Muscle layer of colon (tissue), 2 donors: ENCODE results near the gene DTYMK.

ENCODE experiments used
- H3K27ac ChIP-seq: one replicate; pipeline ENCODE4 v1.7.0; 2013; ENCODE audit warnings: low read depth, mild to moderate bottlenecking, low read length, moderate library complexity
- H3K27me3 ChIP-seq, 2 donors: one replicate each; pipeline ENCODE4 v1.7.0; 2013; ENCODE audit warnings: low read length in 2 of 2, mild to moderate bottlenecking in 2 of 2; ENCODE audit not compliant: insufficient read depth in 2 of 2, control insufficient read depth in 1 of 2
- H3K36me3 ChIP-seq: one replicate; pipeline ENCODE4 v1.7.0; 2013; ENCODE audit warnings: mild to moderate bottlenecking, low read length; ENCODE audit not compliant: insufficient read depth
- H3K4me1 ChIP-seq: one replicate; pipeline ENCODE4 v1.7.0; 2013; ENCODE audit warnings: mild to moderate bottlenecking, low read length; ENCODE audit not compliant: insufficient read depth
- H3K4me3 ChIP-seq, 2 donors: one replicate each; pipeline ENCODE4 v1.7.0; 2013; ENCODE audit warnings: low read length in 2 of 2, low read depth in 1 of 2, mild to moderate bottlenecking in 1 of 2, moderate library complexity in 1 of 2
- H3K9ac ChIP-seq: one replicate; pipeline ENCODE4 v1.7.0; 2013; ENCODE audit warnings: low read length
- H3K9me3 ChIP-seq: one replicate; pipeline ENCODE4 v1.7.0; 2013; ENCODE audit warnings: mild to moderate bottlenecking, low read length
- donor health status: abdominal sarcoma.
- donor health status: Adenocarcinoma of cecum.

Gene DTYMK

DNA sequence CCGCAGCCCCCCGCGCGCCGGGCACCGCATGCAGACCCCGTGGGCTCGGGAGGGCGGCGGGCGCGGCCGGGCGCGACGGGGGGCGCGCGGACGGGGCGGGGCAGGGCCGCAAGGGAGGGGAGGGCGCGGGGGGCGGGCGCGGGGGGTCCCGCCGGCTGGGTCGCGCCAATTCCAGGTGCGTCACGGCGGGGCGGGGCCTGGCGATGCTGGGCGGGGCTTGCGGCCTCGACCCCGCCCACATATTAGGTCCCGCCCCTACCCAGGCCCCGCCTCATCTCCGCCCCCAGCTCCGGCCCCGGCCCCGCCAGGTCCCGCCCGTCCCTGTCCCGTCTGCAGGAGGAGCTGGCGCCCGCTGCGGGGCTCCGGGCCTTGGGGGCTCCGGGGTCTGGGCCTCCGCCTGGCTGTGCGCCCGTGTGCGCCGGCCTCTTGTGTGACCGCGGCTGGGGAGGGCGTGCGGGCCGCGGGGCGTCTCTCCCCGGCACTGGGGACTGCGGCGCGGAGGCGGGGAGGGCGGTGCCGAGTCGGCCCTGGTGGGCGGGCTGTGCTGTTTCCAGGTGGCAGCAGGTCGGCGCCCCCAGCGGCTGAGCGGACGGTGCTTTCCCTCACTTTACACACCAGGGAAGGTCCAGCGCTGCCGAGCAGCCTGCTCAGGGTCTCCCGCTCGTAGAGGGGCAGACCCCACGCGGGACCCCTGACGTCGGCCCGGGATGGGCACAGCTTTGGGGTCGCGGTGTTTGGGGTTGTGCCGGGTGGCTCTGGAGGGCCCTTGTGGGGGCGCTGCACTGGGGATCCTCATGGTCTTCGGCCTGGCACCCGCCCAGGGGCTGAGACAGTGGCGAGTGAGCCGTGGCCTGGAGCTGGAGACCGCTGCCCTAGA is 15.8 kb upstream of the DTYMK start:
- Histone ChIP-seq H3K4me3 (peak overlapping the region; percentile 64 to 89), H3K9ac (peak overlapping the region; percentile 29), H3K36me3 (peaks cover 9% of the 10 kb centered on the region), H3K27ac (peak overlapping the region; percentile 56), H3K4me1 (peaks cover 8% of the 10 kb centered on the region), H3K9me3 (no peaks in the 10 kb centered on the region), H3K27me3 (no peaks in the 10 kb centered on the region)

DNA sequence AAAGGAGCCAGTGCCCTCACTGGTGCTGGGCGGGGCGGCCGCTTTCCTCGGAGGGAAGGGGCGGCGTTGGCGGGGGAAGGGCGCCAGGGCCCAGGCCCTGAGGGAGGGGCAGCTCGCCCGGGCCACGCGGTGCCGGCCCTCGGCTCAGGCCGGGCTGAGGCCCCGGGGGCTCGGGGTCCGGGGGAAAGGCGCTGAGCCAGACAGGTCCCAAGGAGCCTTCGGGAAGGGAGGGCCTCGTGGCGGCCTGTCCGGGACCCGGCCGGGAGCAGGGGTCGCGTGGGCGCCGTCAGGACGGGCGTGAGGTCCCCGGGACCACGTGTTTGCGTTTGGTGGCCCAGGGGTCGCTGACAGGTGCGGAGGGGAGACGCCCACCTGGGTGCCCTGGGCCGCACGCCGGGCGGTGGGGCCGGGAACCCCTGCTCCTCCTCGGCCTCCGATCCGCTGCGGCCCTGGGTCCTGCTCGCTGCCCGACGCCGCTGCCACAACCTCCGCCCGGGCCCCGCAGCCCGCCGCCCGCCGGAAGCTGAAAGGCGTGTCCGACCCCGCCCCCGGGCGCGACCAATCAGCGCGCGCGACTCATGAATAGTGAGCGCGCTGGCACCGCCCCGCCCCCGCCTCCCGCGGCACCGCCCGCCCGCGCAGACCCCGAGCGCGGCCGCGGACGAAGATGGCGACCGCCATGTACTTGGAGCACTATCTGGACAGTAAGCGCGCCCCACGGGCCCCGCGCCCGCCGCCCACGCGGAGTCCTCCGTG is 15.0 kb upstream of the DTYMK start, which contains the start of gene ING5:
ING5 (plus strand) TSS at position 641 of the 756 bp plus-strand sequence; CDS start at position 668, 27 bp downstream.
- Histone ChIP-seq H3K9ac (peak within 1 kb of the TSS; percentile 29), H3K27me3 (no peaks in the 10 kb centered on the region), H3K4me3 (peak within 1 kb of the TSS; percentile 64 to 89), H3K9me3 (no peaks in the 10 kb centered on the region), H3K4me1 (peaks cover 8% of the 10 kb centered on the region), H3K27ac (peak within 1 kb of the TSS; percentile 68), H3K36me3 (peaks cover 7% of the 10 kb centered on the region)

DNA sequence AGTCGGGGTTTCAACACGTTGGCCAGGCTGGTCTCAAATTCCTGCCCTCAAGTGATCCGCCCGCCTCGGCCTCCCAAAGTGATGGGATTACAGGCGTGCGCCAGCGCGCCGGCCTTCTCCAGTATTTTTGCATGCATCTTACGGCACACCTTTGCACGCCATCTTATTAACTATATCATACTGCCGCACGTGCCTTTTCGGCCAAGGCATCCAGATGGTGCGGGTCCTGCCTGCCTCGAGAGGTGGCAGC is 14.5 kb upstream of the DTYMK start:
- H3K9me3 ChIP-seq: no peaks in the 10 kb centered on the region
- H3K4me3 ChIP-seq: peak overlapping the region; percentile 60 to 89
- peaks cover 8% of the 10 kb centered on the region for H3K4me1 ChIP-seq
- peaks cover 6% of the 10 kb centered on the region for H3K36me3 ChIP-seq
- peak overlapping the region; percentile 68 for H3K27ac ChIP-seq
- H3K9ac ChIP-seq: no peak overlapping the region
- no peaks in the 10 kb centered on the region for H3K27me3 ChIP-seq

DNA sequence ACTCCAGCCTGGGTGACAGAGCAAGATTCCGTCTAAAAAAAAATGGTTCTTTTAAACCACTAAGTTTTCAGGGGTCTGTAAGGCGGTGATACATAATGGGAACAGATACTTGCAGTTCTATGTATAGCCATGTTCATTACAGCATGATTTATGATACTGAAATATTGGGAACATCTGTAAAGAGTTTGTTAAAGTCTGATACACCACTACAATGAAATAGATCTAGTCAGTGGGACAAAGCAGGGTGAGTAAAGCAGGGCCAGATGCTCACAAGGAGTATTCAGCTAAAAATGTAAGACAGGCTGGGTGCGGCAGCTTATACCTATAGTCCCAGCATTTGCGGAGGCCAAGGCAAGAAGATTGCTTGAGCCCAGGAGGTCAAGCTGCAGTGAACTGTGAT is 9.0 kb upstream of the DTYMK start:
- Histone ChIP-seq H3K9me3 (no peaks in the 10 kb centered on the region), H3K9ac (no peak overlapping the region), H3K27me3 (no peaks in the 10 kb centered on the region), H3K4me1 (no peaks in the 10 kb centered on the region), H3K4me3 (no peak overlapping the region), H3K27ac (no peak overlapping the region), H3K36me3 (no peaks in the 10 kb centered on the region)

DNA sequence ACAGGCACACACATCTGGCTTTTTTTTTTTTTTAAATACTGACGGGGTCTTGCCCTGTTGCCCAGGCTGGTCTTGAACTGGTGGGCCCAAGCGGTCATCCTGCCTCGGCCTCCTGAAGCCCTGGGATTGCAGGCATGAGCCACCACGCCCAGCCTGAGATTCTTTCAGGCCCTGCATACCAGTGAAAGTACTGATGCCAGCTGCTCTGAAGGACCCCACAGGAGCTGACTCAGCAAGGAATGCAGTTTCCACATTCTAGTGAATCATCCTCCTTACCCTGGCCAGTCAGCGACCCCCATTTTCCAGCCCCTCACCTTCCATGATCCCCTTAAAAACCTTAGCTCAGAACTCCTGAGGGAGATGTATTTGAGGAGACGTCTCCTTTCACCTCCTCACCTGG is 5.8 kb upstream of the DTYMK start:
- H3K4me3 ChIP-seq: no peak overlapping the region
- no peak overlapping the region for H3K9ac ChIP-seq
- no peaks in the 10 kb centered on the region for H3K27me3 ChIP-seq
- H3K36me3 ChIP-seq: peaks cover 7% of the 10 kb centered on the region
- no peaks in the 10 kb centered on the region for H3K9me3 ChIP-seq
- no peak overlapping the region for H3K27ac ChIP-seq
- H3K4me1 ChIP-seq: peaks cover 10% of the 10 kb centered on the region

DNA sequence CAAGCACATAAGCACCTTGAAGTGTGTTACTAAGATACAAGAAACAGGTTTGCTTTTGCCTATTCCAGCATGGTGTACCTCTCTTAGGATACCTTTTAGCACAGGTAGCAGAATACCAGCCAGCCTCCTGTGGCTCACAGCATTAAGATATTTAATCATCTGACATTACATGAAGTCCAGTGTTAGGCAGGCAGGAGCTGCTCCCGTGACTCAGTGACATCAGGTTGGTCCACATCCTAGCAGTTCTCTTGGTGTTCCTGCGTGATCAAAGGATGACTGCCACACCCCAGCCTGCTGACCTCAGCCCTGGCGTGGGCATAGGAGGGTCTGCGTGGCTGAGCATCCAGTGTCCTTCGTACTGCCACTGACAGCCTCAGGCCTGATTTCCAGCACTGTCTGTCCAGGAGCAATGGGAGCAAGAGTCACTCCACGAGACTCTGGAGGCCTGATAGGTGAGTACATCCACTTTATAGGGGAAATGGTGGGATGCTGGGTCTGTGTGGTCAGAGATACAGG is 3.6 kb upstream of the DTYMK start:
- no peak overlapping the region for H3K4me3 ChIP-seq
- H3K9ac ChIP-seq: no peak overlapping the region
- no peaks in the 10 kb centered on the region for H3K27me3 ChIP-seq
- peaks cover 7% of the 10 kb centered on the region for H3K36me3 ChIP-seq
- H3K4me1 ChIP-seq: peaks cover 18% of the 10 kb centered on the region
- H3K27ac ChIP-seq: no peak overlapping the region
- no peaks in the 10 kb centered on the region for H3K9me3 ChIP-seq

DNA sequence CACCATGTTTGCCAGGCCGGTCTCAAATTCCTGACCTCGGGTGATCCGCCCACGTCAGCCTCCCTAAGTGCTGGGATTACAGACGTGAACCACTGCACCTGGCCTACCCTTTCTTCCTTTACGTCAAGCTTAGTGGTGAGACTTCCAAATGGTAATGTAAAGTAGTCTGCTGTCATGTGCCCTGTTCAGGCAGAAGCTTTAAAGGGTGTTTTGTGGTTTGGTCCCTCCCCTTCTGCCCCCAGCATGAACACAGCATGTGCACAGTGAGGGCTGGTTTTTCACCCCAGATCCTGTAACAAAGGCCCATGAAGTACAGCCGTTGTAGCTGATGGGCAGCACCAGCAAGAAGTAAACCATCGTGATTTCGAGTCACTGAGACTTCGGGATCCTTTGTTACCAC is 2.7 kb upstream of the DTYMK start:
- no peak overlapping the region for H3K9ac ChIP-seq
- H3K9me3 ChIP-seq: no peaks in the 10 kb centered on the region
- H3K27me3 ChIP-seq: no peaks in the 10 kb centered on the region
- H3K4me3 ChIP-seq: no peak overlapping the region
- H3K4me1 ChIP-seq: peaks cover 18% of the 10 kb centered on the region
- H3K36me3 ChIP-seq: peaks cover 7% of the 10 kb centered on the region
- no peak overlapping the region for H3K27ac ChIP-seq

DNA sequence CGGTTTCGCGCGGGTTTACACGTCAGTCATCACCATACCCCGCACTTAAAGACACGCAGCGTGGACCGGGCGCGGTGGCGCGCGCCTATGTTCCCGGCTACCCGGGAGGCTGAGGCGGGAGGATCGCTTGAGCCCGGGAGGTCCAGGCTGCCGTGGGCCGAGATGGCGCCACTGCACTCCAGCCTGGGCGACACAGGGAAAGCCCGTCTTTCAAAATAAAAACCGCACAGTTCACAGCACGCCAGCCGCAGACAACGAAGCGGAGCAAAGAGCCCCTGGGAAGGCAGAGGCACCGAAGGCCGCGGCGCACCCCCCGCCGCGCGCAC is 328 bp downstream of the DTYMK start:
- Histone ChIP-seq H3K4me3 (peak overlapping the region; percentile 86 to 93), H3K4me1 (peaks cover 18% of the 10 kb centered on the region), H3K36me3 (peaks cover 7% of the 10 kb centered on the region), H3K27ac (no peak overlapping the region), H3K9ac (peak overlapping the region; percentile 61), H3K9me3 (no peaks in the 10 kb centered on the region), H3K27me3 (no peaks in the 10 kb centered on the region)

DNA sequence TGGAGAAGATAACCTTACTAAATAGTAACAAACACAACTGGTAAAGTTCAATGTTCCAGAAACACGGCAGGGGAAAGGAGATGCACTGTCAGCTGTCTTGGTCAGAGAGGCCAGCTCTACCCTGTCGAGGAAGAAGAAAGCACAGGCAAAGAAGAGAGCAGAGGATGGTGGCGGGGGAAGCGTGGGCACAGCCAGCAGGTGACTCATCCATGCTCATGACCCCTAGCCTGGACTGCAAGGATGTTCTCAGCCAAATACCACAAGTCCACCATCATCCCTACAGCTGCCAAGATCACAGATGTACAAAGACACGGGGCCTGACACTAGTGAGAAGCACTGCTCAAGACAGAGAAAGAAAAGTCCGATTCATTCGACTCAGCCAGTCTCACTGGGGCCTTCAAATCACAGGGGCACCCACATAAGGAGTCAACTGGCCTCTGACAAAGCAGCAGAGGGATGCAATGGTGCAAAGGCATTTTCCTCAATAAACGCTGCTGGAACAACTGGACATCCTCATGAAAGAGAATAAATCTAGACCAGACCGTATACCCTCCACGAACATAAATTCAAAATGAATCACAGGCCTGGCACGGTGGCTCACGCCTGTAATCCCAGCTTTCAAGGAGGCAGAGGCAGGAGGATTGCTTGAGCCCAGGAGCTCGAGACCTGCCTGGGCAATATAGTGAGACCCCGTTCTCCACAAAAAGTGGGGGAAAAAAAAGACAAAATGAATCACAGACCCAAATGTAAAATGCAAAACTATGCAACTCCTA is 5.6 kb downstream of the DTYMK start:
- Histone ChIP-seq H3K9me3 (no peaks in the 10 kb centered on the region), H3K4me1 (peaks cover 6% of the 10 kb centered on the region), H3K27me3 (no peaks in the 10 kb centered on the region), H3K27ac (no peak overlapping the region), H3K4me3 (no peak overlapping the region), H3K36me3 (peaks cover 8% of the 10 kb centered on the region), H3K9ac (no peak overlapping the region)

DNA sequence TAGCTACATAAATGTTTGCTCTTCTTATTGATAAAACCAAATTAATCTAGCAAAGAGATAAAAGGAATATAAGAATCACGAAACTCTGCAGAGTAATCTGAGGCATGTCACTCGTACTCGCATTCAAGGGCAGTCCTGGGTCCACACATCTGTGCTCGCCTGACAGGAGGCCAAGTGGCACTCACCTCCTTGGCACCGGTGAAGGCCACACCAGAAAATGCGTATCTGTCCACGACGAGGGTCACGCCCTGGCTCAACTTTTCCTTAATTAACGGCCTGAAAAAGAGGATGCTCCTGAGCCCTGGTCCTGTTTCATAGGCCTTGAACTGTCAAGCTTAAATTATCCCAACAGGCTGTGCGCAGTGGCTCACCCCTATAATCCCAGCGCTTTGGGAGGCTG is 6.6 kb downstream of the DTYMK start:
- Histone ChIP-seq H3K27ac (no peak overlapping the region), H3K9me3 (no peaks in the 10 kb centered on the region), H3K4me1 (no peaks in the 10 kb centered on the region), H3K4me3 (no peak overlapping the region), H3K36me3 (peaks cover 12% of the 10 kb centered on the region), H3K9ac (no peak overlapping the region), H3K27me3 (no peaks in the 10 kb centered on the region)

DNA sequence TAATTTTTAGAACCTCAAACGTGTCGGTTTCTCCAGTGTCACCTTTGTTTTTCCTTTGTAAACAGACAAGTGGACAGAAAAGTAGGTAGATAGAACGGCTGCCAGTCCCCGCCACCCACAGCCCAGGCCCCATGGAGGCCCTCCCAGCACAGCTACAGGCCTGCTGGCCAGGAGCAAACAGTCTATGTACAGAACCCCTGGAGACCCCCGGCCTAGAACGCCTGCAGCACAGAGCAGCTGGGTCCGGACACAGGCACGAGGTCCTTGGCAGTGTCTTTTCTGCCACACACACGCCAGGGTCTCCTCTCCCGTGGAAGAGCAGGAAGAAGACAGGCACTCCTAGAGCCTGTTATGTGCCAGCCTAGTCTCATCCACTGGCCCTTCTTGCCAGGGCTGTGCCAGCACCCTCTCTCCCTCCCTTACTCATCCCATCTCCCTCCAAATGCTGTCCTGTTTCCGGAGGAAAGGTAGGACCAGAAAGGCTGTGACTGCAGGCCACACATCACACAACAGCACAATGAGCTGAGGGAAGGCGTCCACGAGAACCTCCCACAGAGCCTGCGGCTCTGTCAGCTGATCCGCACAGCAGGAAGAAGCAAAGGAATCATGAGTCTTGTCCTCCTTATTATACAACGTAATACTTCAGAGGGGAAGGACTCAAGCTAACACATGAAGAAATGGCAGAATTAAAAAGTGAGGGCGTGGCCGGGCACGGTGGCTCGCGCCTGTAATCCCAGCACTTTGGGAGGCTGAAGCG is 7.7 kb downstream of the DTYMK start:
- Histone ChIP-seq H3K4me3 (no peak overlapping the region), H3K9me3 (no peaks in the 10 kb centered on the region), H3K4me1 (no peaks in the 10 kb centered on the region), H3K27ac (no peak overlapping the region), H3K27me3 (no peaks in the 10 kb centered on the region), H3K9ac (no peak overlapping the region), H3K36me3 (peaks cover 12% of the 10 kb centered on the region)
